DMS153 treated with DMSO at 0.1 percent for 48 hours (cell line): ENCODE data around the gene EIF3F.

Experiments used
- DNase-seq: peaks from one replicate; lab custom pipeline; 2025; ENCODE audit not compliant: unreplicated experiment; lab: John Stamatoyannopoulos, UW

The EIF3F gene, protein sequence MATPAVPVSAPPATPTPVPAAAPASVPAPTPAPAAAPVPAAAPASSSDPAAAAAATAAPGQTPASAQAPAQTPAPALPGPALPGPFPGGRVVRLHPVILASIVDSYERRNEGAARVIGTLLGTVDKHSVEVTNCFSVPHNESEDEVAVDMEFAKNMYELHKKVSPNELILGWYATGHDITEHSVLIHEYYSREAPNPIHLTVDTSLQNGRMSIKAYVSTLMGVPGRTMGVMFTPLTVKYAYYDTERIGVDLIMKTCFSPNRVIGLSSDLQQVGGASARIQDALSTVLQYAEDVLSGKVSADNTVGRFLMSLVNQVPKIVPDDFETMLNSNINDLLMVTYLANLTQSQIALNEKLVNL

DNA sequence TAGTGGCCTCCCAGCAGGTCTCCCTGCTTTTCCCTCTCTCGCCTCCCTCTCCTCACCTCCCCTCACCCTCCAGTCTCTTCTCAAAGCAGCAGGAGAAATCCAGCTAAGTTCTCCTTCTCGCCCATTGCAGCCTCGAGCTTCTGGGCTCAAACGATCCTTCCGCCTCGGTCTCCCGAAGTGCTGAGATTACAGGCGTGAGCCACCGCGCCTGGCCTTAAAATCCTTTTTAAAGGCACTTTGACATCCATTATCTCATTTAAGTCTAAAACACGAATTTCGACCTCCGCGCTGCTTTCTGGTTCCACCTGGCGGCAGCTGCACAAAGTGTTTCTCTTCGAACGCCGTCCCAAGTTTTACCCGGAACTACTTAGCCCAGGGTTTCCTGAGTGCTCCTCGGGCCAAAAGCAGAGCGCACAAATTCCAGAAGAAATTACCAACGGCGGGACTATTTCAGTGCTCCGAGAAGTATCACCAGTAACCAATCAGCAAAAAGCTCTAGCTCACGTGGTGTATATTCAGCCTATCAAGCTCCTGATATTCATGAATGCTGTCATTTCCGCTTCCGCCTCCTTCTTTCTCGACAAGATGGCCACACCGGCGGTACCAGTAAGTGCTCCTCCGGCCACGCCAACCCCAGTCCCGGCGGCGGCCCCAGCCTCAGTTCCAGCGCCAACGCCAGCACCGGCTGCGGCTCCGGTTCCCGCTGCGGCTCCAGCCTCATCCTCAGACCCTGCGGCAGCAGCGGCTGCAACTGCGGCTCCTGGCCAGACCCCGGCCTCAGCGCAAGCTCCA, at the start of gene EIF3F:
Gene EIF3F (plus strand): TSS at position 570 of the 792 bp plus-strand sequence. CDS start 16 bp downstream, at position 586.
- peak; percentile 99 for DNase-seq

DNA sequence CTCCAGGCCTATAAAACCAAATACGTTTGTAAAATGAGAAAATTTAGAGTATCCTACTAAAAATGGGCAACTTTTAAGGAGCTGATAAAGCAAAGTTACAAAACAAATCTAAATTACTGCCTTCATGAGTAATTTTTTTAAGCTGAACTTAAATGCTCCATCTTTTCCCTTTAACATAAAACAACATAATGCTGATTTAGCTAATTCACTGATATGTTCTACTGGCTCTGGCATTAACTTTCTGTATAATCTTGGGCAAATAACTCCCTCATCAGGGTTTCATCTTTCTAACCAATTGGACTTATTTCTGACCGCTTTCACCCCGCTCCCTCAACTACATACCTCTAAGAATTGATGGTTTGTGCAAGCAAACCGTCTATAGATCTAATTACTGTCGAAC, 46.0 kb upstream of the EIF3F start:
- DNase-seq: no peak

DNA sequence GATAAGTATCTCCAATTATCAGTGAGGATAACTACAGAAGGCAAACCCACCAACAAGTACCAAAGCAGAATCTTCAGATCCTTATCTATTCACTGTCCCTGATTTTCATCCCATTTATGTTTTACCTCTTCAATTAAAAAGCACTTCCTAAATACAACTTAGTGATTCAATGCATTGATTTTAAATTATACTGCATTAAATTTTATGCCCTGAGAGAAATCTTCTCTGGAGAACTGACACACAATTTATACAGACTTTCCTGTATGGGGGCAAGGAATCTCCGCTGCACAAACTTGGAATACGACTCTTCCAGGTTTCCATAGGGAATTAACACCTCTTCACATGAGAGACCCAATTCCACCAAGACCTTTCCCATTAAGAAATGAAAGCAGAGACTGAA, 45.5 kb upstream of the EIF3F start, which contains the start of gene OR10A3:
Gene OR10A3 (minus strand): TSS at position 101 of the 400 bp plus-strand sequence. CDS start 2,188 bp downstream, outside the sequence.
- no peak for DNase-seq

DNA sequence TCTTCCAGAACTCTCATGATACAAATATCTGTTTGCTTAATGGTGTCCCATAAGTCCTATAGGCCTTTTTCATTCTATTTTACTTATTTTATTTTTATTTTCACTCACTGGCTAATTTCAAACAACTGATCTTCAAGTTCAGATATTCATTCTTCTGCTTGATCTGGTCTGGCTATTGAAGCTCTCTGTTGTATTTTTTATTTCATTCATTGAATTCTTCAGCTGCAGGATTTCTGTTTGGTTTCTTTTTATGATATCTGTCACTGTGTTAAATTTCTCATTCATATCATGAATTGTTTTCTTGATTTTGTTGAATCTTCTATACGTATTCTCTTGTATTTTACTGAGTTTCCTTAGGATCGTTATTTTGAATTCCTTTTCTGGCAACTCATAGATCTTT, 43.0 kb upstream of the EIF3F start:
- no peak for DNase-seq

DNA sequence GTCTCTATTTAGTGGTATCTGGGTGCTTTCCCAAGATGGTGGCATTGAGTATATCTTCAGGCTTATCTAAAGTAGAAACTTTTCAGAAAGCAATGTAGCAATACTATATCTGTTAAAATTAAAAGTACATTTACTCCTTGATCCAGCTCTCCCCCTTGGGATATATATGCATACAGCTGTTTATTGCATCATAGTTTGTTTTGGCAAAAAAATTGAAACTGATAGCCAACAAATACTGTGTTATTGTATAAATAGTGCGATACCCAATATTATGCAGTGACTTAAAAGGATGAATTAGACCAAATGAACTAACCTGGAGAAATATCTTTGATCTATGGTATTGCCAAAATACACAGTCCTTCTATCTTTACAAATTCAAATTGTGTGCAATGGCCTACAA, 37.2 kb upstream of the EIF3F start:
- no peak for DNase-seq

DNA sequence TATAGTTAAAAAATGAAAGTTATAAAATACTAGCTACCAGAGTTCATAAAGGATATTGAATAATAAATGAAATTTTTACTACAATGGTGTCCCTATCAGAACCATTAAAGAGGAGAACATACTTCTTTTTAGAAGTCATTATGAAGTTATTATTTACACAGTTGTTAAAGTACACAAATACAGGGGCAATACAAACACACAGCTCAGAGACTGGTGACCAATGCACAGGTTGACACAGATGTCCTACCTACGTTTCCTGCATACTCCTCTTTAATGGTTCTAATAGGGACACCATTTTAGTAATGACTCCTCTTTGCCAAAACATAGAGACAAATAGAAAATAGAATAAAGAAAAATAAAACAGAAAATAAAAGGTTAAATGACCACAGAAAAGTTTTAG, 31.9 kb upstream of the EIF3F start:
- no peak for DNase-seq

DNA sequence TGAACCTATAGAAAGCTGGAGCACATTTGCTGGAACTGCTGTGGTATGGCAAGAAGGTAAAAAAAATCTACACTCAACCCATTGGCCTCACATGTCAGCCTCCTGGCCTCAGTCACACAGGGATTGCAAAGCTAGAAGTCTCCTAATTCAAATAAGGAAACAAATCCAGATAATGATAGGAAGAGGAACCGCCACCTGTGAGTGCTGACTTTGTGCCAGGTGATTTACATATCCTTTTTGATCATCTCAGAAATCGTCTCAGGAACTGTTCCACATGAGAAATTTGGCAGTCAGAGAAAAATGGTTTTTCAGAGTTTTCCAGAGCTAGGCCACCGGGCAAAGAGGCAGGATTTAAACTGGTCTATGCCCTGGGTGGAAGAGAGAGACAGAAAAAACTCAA, 22.9 kb upstream of the EIF3F start:
- no peak for DNase-seq

DNA sequence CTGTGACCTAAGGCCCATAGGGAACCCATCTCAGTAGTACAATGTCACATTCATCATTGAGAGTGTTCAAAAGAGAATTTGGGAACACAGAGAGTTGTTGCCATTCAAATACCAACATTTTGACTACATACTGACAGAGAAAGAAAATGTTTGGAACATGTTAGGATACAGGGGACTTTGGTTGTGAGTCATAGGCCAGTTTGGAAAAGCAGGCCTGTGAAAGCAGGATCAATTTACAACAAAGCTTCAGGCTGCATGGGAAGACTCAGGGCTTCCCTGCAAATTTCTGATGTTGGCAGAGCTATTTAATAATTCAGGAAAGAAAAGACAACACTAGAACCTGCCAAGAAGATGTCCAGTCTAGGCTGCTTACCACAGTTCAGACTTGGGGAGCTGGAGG, 22.3 kb upstream of the EIF3F start:
- no peak for DNase-seq

DNA sequence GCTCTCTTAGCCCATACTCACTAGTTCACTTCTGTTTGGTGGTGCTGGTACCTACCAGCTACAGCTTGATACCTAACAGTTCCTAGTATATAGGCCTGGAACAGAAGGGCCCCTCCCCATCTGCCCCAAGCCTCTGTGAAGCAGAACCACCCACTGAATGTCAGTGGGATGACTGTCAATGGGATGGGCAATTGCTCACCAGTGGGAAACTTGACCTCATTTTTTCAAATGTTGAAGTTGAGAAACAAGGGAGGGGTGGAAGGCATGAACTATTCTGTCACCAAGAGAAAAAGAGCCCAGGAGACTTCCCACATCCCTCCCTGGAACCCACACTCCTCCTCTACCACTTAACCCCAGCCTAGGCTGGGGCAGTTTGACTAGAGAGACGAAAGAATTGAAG, 21.8 kb upstream of the EIF3F start, which contains the start of gene NLRP10:
Gene NLRP10 (minus strand): TSS at position 62 of the 400 bp plus-strand sequence. CDS start 1,952 bp downstream, outside the sequence.
- DNase-seq: no peak

DNA sequence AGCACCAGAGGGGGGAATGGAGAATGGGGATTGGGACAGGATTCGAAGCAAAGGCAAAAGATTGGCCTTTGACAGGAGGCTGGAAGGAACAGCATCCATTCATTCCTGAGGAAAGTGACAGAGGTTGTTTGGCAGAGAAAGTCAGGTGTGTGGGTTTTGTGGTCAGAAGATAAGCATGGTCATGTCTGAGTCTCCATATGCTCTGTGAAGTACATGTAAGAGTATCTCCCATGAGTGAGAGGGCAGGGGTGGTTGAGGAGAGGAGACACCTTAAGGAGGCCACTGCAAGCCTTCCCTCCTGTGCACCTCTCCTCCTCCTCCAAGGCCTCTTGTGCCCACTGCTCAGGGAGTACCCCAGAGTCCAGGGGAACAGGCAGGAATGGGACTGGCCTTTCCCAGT, 20.0 kb upstream of the EIF3F start:
- no peak for DNase-seq

DNA sequence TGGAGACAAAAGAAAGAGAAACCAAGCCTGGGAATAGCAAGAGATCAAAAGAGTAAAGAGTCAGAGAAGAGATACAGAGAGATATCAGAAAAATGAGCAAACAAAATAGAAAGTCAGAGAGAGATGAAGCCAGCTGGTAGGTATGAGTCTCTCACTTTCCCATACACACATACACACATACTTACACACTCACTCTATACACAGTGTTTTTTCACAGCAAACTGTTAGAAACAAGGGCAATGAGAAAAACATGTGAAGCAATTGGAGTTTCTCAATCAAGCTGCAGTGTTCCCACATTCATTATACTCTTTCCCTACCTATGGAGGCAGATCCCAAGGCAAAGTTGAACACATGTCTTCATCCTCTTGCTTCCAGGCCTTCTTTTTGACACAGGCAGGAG, 19.3 kb upstream of the EIF3F start:
- no peak for DNase-seq

DNA sequence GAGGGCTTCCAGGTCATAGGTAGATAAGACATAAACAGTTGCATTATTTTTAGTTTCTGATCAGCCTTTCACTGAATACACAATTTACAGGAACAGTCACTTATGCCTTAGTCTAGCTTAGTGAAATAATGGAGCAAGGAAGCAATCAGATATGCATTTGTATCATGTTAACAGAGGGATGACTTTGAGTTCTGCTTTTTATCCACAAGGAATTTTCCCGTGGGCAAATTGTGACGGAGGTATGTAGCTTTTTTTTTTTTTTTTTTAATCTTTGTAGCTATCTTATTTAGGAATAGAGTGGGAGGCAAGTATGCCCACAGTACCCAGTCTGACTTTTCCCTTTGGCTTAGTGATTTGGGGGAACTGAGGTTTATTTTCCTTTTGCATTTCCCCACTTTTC, 18.5 kb upstream of the EIF3F start:
- DNase-seq: no peak

DNA sequence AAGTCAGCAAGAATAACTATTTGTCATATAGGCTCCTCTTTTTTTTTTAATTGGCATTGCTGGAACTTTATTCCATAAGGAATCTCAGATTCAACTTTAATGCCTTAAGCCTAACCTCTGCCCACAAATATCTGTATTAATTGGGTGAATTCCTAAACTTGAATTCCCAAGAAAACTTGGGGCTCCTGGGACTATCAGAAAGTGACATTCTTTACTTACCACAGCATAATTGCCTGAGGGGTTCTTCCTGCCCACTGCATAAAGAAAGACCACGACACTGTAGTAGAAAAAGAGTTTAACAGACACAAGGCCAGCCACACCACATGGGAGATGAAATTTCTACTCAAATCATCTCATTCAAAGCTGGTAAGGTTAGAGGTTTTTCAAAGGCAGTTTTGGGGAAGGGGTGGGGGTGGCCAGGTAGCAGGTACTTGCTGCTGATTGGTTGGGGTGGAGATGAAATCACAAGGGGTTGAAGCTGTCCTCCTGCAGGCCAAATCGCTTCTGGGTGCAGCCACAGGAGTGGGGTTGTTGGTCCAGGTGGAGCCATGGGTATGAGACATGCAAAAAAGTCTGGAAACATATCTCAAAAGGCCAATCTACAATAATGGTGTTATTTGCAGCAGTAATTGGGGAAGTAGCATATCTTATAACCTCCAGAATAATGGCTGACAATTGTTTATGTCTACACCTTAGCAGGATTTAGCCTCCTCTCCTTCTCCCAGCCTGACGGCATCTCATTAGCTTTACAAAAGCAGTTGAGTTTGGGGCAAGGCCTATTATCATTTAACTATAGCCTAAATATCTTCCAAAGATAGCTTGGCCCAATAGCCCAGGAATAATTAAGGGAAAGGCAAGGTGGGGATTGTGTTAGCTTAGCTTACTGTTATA, 17.1 kb upstream of the EIF3F start:
- DNase-seq: no peak

DNA sequence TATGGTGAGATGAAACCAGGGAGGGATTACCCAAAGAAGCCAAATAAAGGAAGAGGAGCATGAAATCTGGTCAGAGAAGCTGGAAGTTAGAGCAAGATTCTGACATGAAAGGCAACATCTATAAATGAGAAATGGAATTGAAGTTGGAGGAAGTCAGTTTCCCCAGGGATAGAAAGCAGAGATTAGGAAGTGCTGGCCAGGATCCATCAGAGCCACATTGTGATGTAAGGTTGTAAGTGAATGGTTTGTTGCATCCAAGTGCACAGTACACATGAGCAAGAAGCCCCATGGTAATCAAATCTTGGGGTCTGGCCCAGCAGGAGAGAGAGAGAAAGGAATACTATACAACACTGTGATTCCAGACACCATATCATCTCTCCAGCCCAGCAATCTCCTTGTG, 15.3 kb upstream of the EIF3F start:
- DNase-seq: no peak

DNA sequence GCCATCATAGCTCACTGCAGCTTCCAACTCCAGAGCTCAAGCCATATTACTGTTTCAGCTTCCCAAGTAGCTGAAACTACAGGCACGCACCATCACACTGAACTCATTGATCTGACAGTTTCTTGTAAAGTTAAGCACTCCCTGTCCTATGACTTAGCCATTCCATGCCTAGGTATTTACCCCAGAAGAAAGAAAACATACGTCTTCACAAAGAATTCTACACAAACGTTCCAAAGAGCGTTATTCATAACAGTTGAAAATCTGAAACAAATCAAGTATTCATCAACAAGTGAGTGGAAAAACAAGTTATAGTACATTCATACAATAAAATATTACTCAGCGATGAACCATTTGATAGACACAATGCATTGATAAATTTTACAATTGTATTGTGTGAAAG, 14.1 kb upstream of the EIF3F start:
- DNase-seq: no peak

DNA sequence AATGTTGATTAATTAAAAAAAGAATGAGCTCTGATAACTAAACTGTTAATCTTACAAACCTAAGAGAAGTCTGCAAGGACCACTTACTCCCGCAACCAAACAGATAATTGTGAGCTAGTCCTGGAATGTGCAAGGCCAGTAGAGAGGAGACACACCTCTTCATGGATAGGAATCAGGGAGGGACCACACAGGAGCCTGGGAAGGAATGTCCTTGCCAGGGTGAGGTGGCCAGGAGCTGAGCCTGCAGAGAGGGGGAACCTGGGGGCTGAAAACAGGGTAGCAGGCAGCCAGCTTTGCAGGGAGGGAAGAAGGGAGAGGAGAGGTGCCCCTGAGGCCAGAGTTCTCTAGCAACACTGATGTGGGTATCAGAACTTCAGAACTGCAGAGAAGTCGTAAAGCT, 12.5 kb upstream of the EIF3F start:
- no peak for DNase-seq

DNA sequence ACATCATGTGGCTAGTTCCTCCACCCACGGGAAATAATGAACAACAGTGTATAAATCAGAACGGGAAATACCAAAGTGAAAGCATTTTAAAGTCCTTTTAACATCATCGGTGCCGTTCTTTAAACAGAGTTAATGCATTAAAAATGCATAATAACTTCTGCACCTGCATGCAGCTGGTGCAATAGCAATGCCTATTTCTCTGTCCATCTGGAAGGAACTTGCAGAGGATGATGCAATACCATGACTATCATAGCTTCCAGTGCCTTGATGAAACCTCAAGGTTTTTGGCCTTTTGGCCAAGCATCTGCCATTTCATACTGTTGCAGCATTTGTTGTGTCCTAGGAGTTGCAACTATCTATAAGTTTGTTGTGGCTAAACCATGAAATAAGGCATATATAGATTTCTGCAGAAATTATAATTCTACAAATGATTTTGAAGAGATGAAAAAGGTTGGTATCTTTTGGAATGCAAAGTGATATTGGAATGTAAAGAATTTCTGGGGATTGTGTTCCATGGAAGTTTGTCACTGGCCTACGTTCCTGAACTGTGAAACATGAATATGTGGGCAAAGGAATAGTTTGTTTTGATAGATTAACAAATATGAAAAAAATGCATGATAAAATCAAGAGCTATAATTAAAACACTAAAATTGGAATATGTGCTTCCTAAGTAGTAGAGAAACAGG, 9.8 kb upstream of the EIF3F start:
- no peak for DNase-seq

DNA sequence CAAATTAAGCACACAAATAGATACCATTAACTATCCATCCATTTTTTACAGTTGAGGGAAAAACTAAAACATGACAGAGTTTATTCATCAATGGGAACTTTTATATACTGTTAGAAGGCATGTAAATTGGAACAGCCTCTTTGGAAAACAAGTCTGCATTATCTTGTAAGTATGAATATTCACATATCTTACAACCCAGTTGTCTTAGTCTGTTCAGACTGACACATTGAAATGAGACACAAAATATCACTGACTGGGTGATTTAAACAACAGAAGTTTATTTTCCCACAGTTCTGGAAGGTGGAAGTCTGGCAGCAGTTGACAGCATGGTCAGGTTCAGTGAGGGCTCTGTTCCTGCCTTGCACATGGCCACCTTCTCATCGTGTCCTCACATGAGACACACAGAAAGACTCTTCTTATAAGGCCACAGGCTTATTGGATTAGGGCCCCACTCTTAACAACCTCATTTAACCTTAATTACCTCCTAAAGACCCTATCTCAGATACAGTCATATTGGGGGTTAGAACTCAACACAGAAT, 5.4 kb upstream of the EIF3F start:
- no peak for DNase-seq

DNA sequence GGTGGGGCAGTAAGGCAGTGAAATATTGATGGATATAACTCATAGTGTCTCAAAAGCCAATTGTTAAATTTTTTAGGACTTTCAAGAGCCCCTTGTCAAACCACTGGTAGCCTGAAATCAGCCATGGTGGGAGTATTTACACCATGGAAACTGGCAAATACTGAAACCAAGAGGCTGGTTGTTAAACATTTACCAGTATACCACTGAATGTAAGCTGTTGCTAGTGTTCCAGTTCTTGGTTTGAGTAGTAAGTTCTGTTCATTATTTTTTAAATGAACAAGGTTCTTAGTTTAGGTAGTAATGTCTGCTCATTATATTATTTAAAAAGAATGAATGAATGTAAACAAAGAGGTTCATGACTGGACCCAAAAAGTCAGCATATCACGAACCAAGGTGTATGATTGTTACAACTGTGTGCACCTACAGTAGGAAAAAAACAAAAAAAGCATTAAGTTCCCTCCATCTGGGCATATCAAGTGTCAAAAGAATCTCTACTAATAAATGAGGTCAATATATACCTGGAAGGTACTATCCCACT, 4.5 kb upstream of the EIF3F start:
- DNase-seq: no peak
